SU-DHL-6 (cell line): ENCODE measurements around the gene UBFD1.

Experiments used
- CTCF ChIP-seq: fragments of 200-600 bp; sonication (generic); IDR thresholded peaks from one replicate; pipeline ENCODE4 v1.5.1; 2017; ENCODE audit warnings: antibody characterized with exemption, mild to moderate bottlenecking, low read length, moderate library complexity; ENCODE audit not compliant: insufficient read depth, poor library complexity, severe bottlenecking
- EZH2phosphoT487 ChIP-seq: fragments of 200-600 bp; sonication (generic), shearing (Covaris generic); conservative IDR thresholded peaks from 2 replicates; pipeline ENCODE4 v1.6.1; 2018; ENCODE audit warnings: mild to moderate bottlenecking, antibody characterized with exemption, low read length, moderate library complexity, mixed read lengths

GRCh38 chr16:23520500-23520899 is 37.0 kb upstream of the UBFD1 start:
- TF ChIP-seq CTCF (no peak), EZH2phosphoT487 (no peak)
